ENCODE measurements around the gene FOXB2. TPM values are rescaled to one million over a fixed set of nuclear protein-coding genes. Genes with fewer than 3 reads are reported as not detected.
"Not testable (repeated sequence)": the region's sequence is repeated elsewhere in the genome, so short reads cannot be mapped to it uniquely, and the experiment has no call there.

Gene FOXB2
- total and polyA plus RNA-seq, 2 of the 13 experiments (the other 11 are each of a cell fraction or from before 2014, with no cell fraction given), result not detected

- DNase-seq (ENCODE audit: low spot score); H3K27me3 ChIP-seq (ENCODE audit: control insufficient read depth in 1 of 2, insufficient read depth in 2 of 2, low read length in 2 of 2); H3K4me2 ChIP-seq (ENCODE audit: low read depth, low read length); H3K79me2 ChIP-seq (ENCODE audit: insufficient read depth, low read length); ATAC-seq; H3K4me3 ChIP-seq (replicated peaks in 1 of 3; ENCODE audit: insufficient read depth in 1 of 3, low read depth in 2 of 3, low read length in 3 of 3); intact Hi-C loops (cut with micrococcal nuclease; ENCODE audit: unreplicated experiment); FAIRE-seq; POLR2A ChIA-PET; H4K20me1 ChIP-seq (ENCODE audit: insufficient read depth, low read length); BruUV-seq (replicated peaks); H2AFZ ChIP-seq (ENCODE audit: low read length); H3K27ac ChIP-seq (ENCODE audit: extremely low read length, insufficient read depth, low read length); H3K9me3 ChIP-seq (ENCODE audit: low read length); H3K4me1 ChIP-seq (ENCODE audit: insufficient read depth, low read length); H3K9ac ChIP-seq (ENCODE audit: insufficient read depth, low read depth, low read length); CTCF ChIA-PET (ENCODE audit: low intra/inter-chr PET ratio, low total read pairs); H3K36me3 ChIP-seq (replicated peaks in 1 of 2; ENCODE audit: control insufficient read depth in 1 of 2, insufficient read depth in 2 of 2, low read length in 2 of 2); in situ Hi-C loops (cut with HindIII; ENCODE audit: extremely low pct_ligation_motif_present, low pct_unique_long_range_greater_than_20kb): not testable (repeated sequence)
- peak; percentile 73; the same call in 1 of the 2 replicates for TF ChIP-seq RFX5 (IDR thresholded peaks at IDR 0.05; ENCODE audit: low read depth, low read length)
- 41% methylated on average over 4 of the region's 4 CpGs for WGBS (ENCODE audit: low lambda C conversion rate)
These were observed 24.3 kb downstream of the FOXB2 start for GRCh38 chr9:77043743-77044142.

GRCh38 chr9:77060681-77061080 lies 41.2 kb downstream of the FOXB2 start:
- BruUV-seq (replicated peaks); POLR2A ChIA-PET: not testable (repeated sequence)
- WGBS (ENCODE audit: low lambda C conversion rate), result 80% methylated on average over 1 of the region's 31 CpGs

DNA sequence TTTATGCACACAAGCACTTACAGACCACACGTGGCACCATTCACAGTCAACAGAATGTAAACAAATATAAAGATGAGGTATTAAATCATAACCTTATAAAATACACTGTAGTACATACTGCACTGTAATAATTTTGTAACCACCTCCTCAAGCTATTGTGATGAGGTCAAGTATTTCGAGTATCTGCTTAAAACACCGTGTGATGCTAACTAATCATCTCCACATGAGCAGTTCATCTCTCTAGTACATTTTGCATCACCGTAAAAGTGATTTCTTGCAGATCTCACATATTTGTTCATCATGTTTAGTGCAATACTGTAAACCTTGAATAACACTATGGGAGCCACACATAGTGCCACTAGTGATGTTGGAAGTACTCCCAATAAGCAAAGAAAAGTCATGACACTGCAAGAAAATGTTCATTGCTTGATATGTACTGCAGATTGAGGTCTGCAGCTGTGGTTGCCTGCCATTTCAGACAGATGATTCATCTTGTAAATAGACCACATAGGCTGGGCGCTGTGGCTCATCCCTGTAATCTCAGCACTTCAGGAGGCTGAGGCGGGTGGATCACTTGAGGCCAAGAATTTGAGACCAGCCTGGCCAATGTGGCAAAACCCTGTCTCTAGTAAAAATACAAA lies 44.3 kb downstream of the FOXB2 start:
- in situ Hi-C loops (cut with HindIII; ENCODE audit: extremely low pct_ligation_motif_present, low pct_unique_long_range_greater_than_20kb), result no loop called here
- 3% methylated on average over 5 of the region's 6 CpGs for WGBS (ENCODE audit: low lambda C conversion rate)
- intact Hi-C loops (cut with micrococcal nuclease; ENCODE audit: unreplicated experiment), result no loop called here
- Histone ChIP-seq H3K4me3 (replicated peaks in 1 of 3; ENCODE audit: insufficient read depth in 1 of 3, low read depth in 2 of 3, low read length in 3 of 3) (no peak overlapping the region), H3K4me1 (ENCODE audit: insufficient read depth, low read length) (no peaks in the 10 kb centered on the region), H3K27me3 (ENCODE audit: control insufficient read depth in 1 of 2, insufficient read depth in 2 of 2, low read length in 2 of 2) (no peaks in the 10 kb centered on the region), H3K4me2 (ENCODE audit: low read depth, low read length) (no peak overlapping the region), H3K9ac (ENCODE audit: insufficient read depth, low read depth, low read length) (no peak overlapping the region), H3K79me2 (ENCODE audit: insufficient read depth, low read length) (no peaks in the 10 kb centered on the region), H2AFZ (ENCODE audit: low read length) (no peak overlapping the region), H3K36me3 (replicated peaks in 1 of 2; ENCODE audit: control insufficient read depth in 1 of 2, insufficient read depth in 2 of 2, low read length in 2 of 2) (no peaks in the 10 kb centered on the region), H4K20me1 (ENCODE audit: insufficient read depth, low read length) (no peaks in the 10 kb centered on the region), H3K27ac (ENCODE audit: extremely low read length, insufficient read depth, low read length) (no peak overlapping the region), H3K9me3 (ENCODE audit: low read length) (no peaks in the 10 kb centered on the region)
- POLR2A ChIA-PET, result no interaction called here
- no peak for ATAC-seq
- TF ChIP-seq FOSL2 (CRISPR knock-in tag; IDR thresholded peaks at IDR 0.05) (peak; percentile 55), HDAC1 (CRISPR knock-in tag; IDR thresholded peaks at IDR 0.05) (no peak), SP2 (CRISPR knock-in tag; IDR thresholded peaks at IDR 0.05) (no peak)
- CTCF ChIA-PET (ENCODE audit: low intra/inter-chr PET ratio, low total read pairs), result no interaction called here
- BruUV-seq (replicated peaks), result no TSS peak
- no peak for DNase-seq (ENCODE audit: low spot score)
- no peak for FAIRE-seq

More at GRCh38 chr9:77060681-77061080, 41.2 kb downstream of the FOXB2 start:
- H3K9me3 ChIP-seq (ENCODE audit: low read length); H3K4me3 ChIP-seq (replicated peaks in 1 of 3; ENCODE audit: insufficient read depth in 1 of 3, low read depth in 2 of 3, low read length in 3 of 3); H4K20me1 ChIP-seq (ENCODE audit: insufficient read depth, low read length); H3K4me2 ChIP-seq (ENCODE audit: low read depth, low read length); DNase-seq (ENCODE audit: low spot score); H3K9ac ChIP-seq (ENCODE audit: insufficient read depth, low read depth, low read length); H3K27me3 ChIP-seq (ENCODE audit: control insufficient read depth in 1 of 2, insufficient read depth in 2 of 2, low read length in 2 of 2); H3K27ac ChIP-seq (ENCODE audit: extremely low read length, insufficient read depth, low read length); intact Hi-C loops (cut with micrococcal nuclease; ENCODE audit: unreplicated experiment); H3K36me3 ChIP-seq (replicated peaks in 1 of 2; ENCODE audit: control insufficient read depth in 1 of 2, insufficient read depth in 2 of 2, low read length in 2 of 2); in situ Hi-C loops (cut with HindIII; ENCODE audit: extremely low pct_ligation_motif_present, low pct_unique_long_range_greater_than_20kb); H3K4me1 ChIP-seq (ENCODE audit: insufficient read depth, low read length); H3K79me2 ChIP-seq (ENCODE audit: insufficient read depth, low read length); FAIRE-seq; ATAC-seq; CTCF ChIA-PET (ENCODE audit: low intra/inter-chr PET ratio, low total read pairs); H2AFZ ChIP-seq (ENCODE audit: low read length): not testable (repeated sequence)
